C4-2B (cell line): ENCODE measurements around the gene KIAA0825.

Experiments
- CTCF ChIP-seq: fragments of 450-650 bp; conservative IDR thresholded peaks from 2 replicates; pipeline ENCODE4 v1.5.1; 2017; ENCODE audit warnings: mild to moderate bottlenecking
- ZFX ChIP-seq: fragments of 450-650 bp; IDR thresholded peaks from 2 replicates; pipeline ENCODE4 v1.6.1; 2017

GRCh38 chr5:94544875-94545547 is 73.4 kb downstream of the KIAA0825 start:
- no peak for TF ChIP-seq CTCF
- TF ChIP-seq ZFX, result no peak
